HL-60 (cell line): Measurements from ENCODE around the gene WLS.

Experiments
- DNase-seq, 2 experiments: peaks; one replicate each; pipeline ENCODE4 v3.0.0-alpha.2; 2010 to 2020; ENCODE audit warnings: low read depth in 1 of 2, low spot score in 1 of 2
- H3K27ac ChIP-seq: fragments of 250-450 bp; sonication (Bioruptor Pico); replicated peaks from 2 replicates; pipeline ENCODE4 v1.5.1; 2020; ENCODE audit warnings: mild to moderate bottlenecking, moderate library complexity
- H3K27me3 ChIP-seq: fragments of 250-450 bp; sonication (Bioruptor Pico); 2 replicates; pipeline ENCODE4 v1.5.1; 2021; ENCODE audit warnings: mild to moderate bottlenecking, moderate library complexity; ENCODE audit not compliant: insufficient read depth, poor library complexity, severe bottlenecking
- H3K4me3 ChIP-seq: replicated peaks from 2 replicates; pipeline ENCODE4 v1.5.1; 2011; ENCODE audit warnings: mild to moderate bottlenecking, control low read depth, low read length; ENCODE audit not compliant: insufficient read depth
- CTCF ChIP-seq: IDR thresholded peaks from one replicate; pipeline ENCODE4 v1.5.1; 2011; ENCODE audit warnings: low read length, control low read depth, inconsistent platforms; ENCODE audit not compliant: insufficient read depth
- GABPA ChIP-seq: IDR thresholded peaks from 2 replicates; pipeline ENCODE4 v1.6.1; 2012; ENCODE audit warnings: low read depth
- POLR2AphosphoS5 ChIP-seq: IDR thresholded peaks from 2 replicates; pipeline ENCODE4 v1.6.1; 2012; ENCODE audit warnings: low read depth
- REST ChIP-seq: IDR thresholded peaks from 2 replicates; pipeline ENCODE4 v1.6.1; 2012; ENCODE audit warnings: low read depth; ENCODE audit not compliant: insufficient replicate concordance
- SPI1 ChIP-seq: IDR thresholded peaks from 2 replicates; pipeline ENCODE4 v1.6.1; 2012; ENCODE audit warnings: low read depth, mild to moderate bottlenecking, borderline replicate concordance

Gene WLS

GRCh38 chr1:68230484-68230802 is 1.9 kb downstream of the WLS start:
- H3K27me3 ChIP-seq = peaks cover 43% of the 10 kb centered on the region
- no peak for DNase-seq
- no peak for TF ChIP-seq REST
- TF ChIP-seq GABPA = no peak
- no peak for TF ChIP-seq POLR2AphosphoS5
- no peak for TF ChIP-seq CTCF
- TF ChIP-seq SPI1 = no peak

GRCh38 chr1:68229650-68230483 is 2.5 kb downstream of the WLS start:
- peaks cover 42% of the 10 kb centered on the region for H3K27me3 ChIP-seq
- no peak for TF ChIP-seq SPI1
- TF ChIP-seq POLR2AphosphoS5 = no peak
- TF ChIP-seq GABPA = no peak
- TF ChIP-seq REST = no peak
- no peak overlapping the region for H3K4me3 ChIP-seq
- no peak overlapping the region for H3K27ac ChIP-seq
- DNase-seq = no peak

More at GRCh38 chr1:68230484-68230802, 1.9 kb downstream of the WLS start:
- Histone ChIP-seq H3K27ac (no peak overlapping the region), H3K4me3 (no peak overlapping the region)

GRCh38 chr1:68228851-68229250 is 3.5 kb downstream of the WLS start:
- Histone ChIP-seq H3K27me3 (peaks cover 39% of the 10 kb centered on the region), H3K27ac (no peak overlapping the region), H3K4me3 (no peak overlapping the region)
- TF ChIP-seq SPI1 = no peak
- TF ChIP-seq GABPA = no peak
- no peak for TF ChIP-seq POLR2AphosphoS5
- no peak for TF ChIP-seq CTCF
- no peak for TF ChIP-seq REST
- no peak for DNase-seq
